ENCODE data around the gene GPR3.
A peak's percentile ranks its signal among the peaks of the same experiment; 100 is the strongest.

GPR3 gene, protein sequence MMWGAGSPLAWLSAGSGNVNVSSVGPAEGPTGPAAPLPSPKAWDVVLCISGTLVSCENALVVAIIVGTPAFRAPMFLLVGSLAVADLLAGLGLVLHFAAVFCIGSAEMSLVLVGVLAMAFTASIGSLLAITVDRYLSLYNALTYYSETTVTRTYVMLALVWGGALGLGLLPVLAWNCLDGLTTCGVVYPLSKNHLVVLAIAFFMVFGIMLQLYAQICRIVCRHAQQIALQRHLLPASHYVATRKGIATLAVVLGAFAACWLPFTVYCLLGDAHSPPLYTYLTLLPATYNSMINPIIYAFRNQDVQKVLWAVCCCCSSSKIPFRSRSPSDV

GRCh38 chr1:27392096-27392777 lies at the start of gene GPR3:
TSS of gene GPR3 (plus strand) at chr1:27392622. CDS start at chr1:27393799, 1,177 bp downstream.
- DNase-seq (ENCODE audit: low spot score): peak; percentile 88

- peak; percentile 83 for DNase-seq (ENCODE audit: low spot score)
Observed at GRCh38 chr1:27342778-27343638, 49.4 kb upstream of the GPR3 start.

GRCh38 chr1:27343639-27344025 lies 48.8 kb upstream of the GPR3 start:
- DNase-seq (ENCODE audit: low spot score): no peak

DNA sequence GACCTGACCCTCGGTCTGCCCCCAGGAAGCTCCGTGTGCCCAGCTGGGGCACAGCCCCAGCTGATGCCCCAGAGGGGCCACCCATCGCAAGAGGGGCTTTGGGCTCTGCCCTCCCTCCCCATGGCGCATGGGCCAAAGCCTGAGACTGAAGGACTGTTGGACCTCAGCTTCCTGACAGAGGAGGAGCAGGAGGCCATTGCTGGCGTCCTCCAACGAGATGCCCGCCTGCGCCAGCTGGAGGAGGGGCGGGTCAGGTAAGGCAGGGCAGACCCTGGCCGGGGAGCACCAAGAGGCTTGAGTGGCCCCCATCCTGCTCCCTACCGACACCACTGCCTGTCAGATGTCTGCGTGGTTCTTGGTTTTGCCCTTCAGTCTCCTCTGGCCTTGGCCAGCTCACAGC lies 47.1 kb upstream of the GPR3 start:
- DNase-seq (ENCODE audit: low spot score): no peak

DNA sequence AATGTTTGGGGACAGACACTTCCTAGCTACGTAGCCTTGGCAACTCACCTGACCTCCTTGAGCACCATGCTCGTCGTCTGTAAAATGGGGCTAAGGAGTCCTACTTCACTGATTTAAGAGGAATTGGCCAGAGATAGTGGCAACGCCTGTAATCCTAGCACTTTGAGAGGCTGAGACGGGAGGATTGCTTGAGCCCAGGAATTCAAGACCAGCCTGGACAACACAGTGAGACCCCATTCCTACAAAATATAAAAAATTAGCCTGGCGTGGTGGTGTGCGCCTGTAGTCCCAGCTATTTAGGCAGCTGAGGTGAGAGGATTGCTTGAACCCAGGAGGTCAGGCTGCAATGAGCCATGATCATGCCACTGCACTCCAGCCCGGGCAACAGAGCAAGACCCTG lies 46.1 kb upstream of the GPR3 start:
- DNase-seq (ENCODE audit: low spot score): no peak

DNA sequence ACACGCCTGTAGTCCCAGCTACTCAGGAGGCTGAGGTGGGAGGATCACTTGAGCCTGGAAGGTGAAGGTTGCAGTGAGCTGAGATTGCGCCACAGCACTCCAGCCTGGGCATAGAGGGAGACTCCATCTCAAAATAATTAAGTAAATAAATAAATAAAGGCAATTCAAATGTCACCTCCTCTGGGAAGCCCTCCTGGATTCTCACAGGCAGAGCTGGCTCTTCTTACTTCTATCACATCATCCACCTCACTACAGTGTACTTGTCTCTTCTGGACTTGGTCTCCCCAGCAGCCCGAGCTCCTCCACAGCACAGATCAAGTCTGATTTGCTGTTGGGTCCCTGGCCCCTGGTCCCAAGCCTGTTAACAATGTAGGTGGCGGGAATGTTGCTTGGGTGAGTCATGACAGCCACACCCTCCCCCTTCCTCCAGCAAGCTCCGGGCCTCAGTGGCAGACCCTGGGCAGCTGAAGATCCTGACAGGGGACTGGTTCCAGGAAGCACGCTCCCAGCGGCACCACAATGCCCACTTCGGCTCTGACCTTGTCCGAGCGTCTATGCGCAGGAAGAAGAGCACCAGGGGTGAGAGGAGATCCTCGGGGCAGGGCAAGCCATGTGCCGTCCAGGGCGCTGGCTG lies 45.3 kb upstream of the GPR3 start:
- DNase-seq (ENCODE audit: low spot score): peak; percentile 54

- peak; percentile 74 for DNase-seq (ENCODE audit: low spot score)
Observed at GRCh38 chr1:27348861-27349783, 43.3 kb upstream of the GPR3 start.

DNA sequence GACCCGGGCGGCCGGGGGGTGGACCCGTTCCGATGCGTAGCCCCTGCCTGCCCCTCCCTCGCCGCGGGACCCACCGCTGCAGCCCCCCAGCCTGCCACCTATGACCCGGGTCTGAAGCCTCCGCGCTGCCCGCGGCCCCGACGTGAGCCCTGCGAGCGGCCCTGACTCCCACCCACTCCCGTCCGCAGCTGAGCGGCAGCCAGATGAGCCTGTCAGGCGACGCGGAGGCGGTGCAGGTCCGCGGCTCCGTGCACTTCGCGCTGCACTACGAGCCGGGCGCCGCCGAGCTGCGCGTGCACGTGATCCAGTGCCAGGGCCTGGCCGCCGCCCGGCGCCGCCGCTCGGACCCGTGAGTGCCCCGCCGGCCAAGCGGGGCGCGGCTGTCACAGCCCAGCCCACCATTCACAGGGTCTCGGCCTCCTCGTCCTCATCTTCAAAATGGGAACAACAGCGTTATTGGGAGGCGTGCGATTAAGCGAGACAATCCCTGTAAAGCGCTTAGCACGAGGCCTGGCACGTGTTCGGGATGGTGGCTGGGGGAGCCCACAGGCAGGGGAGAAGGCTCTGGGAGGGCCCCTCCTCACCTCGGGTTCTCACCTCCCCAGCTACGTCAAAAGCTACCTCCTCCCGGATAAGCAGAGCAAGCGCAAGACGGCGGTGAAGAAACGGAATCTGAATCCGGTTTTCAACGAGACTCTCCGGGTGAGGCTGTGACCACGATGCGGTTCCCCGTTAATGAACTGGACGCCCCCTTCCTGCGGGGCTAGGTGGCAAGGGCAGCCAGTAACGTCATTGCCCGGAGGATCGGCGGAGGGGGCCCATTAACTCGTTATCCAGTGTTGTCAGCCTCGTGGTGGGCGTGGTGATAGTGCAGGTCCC lies 42.4 kb upstream of the GPR3 start:
- peak; percentile 69 for DNase-seq (ENCODE audit: low spot score)

- no peak for DNase-seq (ENCODE audit: low spot score)
Observed at GRCh38 chr1:27350663-27351540, 41.5 kb upstream of the GPR3 start.

DNA sequence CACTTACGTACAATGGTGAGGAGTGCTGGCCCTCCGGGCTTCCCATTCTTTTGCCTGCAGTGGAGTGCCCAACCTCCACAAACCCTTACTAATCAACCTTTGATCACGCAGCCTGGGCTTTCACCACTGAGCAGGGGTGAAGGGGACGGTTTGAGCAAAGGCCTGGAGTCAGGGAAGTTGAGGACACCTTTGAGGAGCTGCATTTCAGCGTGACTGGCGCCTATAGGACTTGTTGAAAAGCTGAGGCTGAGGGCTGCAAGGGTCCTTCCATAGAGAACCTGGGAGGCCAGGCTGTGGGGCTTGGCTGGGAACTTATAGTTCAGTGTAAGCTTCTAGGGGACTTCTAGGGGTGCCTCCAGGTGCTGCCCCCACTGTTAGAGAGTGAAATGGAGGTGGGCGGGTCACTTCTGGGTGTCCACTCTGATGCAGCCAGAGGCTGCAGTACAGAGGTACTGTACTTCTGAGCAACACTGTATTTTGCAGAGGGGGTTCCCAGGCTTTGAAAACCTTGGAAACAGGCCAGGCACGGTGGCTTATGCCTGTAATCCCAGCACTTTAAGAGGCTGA lies 40.8 kb upstream of the GPR3 start:
- DNase-seq (ENCODE audit: low spot score): no peak

GRCh38 chr1:27353166-27353565 lies 39.3 kb upstream of the GPR3 start:
- no peak for DNase-seq (ENCODE audit: low spot score)

GRCh38 chr1:27353629-27354028 lies 38.8 kb upstream of the GPR3 start:
- no peak for DNase-seq (ENCODE audit: low spot score)

- no peak for DNase-seq (ENCODE audit: low spot score)
Observed at GRCh38 chr1:27355683-27356082, 36.7 kb upstream of the GPR3 start.

GRCh38 chr1:27356277-27356618 lies 36.2 kb upstream of the GPR3 start:
- DNase-seq (ENCODE audit: low spot score): no peak

- no peak for DNase-seq (ENCODE audit: low spot score)
Observed at GRCh38 chr1:27356619-27357280, 35.7 kb upstream of the GPR3 start.

DNA sequence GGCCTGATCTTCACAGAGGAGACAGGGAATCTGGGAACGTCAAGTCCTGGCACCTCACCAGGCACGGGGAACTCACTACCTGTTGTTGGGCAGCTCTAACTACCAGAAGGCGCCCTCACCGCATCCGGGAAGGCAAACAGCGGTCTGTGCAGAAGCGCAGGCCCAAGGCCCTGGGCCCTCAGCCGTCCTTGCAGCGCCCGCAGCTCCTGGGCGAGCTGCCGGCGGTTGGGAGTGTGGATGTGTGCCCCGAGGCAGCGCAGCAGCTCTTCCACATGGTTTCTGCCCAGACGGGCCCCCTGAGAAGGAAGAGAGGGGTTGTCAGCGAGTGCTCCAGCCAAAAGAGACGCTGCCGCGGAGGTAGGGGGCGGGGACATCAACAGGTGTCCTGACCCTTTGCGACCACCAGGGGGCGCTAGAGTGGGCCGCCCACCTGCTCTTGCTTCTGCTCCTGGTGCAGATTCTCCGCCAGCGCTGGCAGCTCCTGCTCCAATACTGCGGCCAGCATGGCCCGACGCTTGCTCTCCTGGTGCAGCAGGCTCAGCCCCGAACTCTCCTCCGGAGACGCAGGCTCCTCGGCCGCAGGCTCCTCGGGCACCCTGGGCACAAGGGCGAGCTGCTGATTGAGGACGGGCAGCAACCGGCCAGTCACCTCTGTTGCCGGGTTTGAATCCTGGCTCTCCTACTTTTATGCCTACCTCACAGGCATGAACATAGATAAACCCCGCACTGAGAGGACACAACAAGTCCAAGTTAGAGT lies 35.0 kb upstream of the GPR3 start:
- peak; percentile 40 for DNase-seq (ENCODE audit: low spot score)

All from SW480 (cell line).